Natural killer cell (primary cell): Measurements from ENCODE around the gene TCF23. TPM values are rescaled to one million over a fixed set of nuclear protein-coding genes. Genes with fewer than 3 reads are reported as not detected.

ENCODE experiments used
- ATAC-seq, 3 donors: fragments of 150-1000 bp in 2 of 3; fragments of 200-7000 bp in 1 of 3; cut with Tn5 transposase; 1 replicate in 1 of 3; 2 replicates in 2 of 3; pipeline ENCODE4 v1.10.0; 2021; ENCODE audit warnings: mild to moderate bottlenecking in 2 of 3, moderate library complexity in 2 of 3
- DNase-seq, 2 donors: peaks; one replicate each; pipeline versions ENCODE4 v3.0.0 to v3.0.0-alpha.2; 2013 to 2021; ENCODE audit warnings: mixed read lengths in 1 of 2
- H3K27ac ChIP-seq: one replicate; pipeline ENCODE4 v1.5.1; 2013; ENCODE audit warnings: mild to moderate bottlenecking, low read length
- H3K27me3 ChIP-seq: one replicate; pipeline ENCODE4 v1.6.1; 2013; ENCODE audit warnings: low read length; ENCODE audit not compliant: control insufficient read depth, insufficient read depth
- H3K36me3 ChIP-seq: one replicate; pipeline ENCODE4 v1.6.1; 2013; ENCODE audit warnings: low read length; ENCODE audit not compliant: control insufficient read depth, insufficient read depth
- H3K4me1 ChIP-seq: one replicate; pipeline ENCODE4 v1.6.1; 2013; ENCODE audit warnings: low read length; ENCODE audit not compliant: control insufficient read depth, insufficient read depth
- H3K4me3 ChIP-seq: one replicate; pipeline ENCODE4 v1.5.1; 2013; ENCODE audit warnings: low read length
- H3K9me3 ChIP-seq: one replicate; pipeline ENCODE4 v1.6.1; 2013; ENCODE audit warnings: low read length; ENCODE audit not compliant: control insufficient read depth, insufficient read depth
- H3K27ac Mint-ChIP-seq, 2 donors: one replicate each; pipeline ENCODE4 v1.8.0; 2022; ENCODE audit warnings: mild to moderate bottlenecking in 2 of 2, mixed read lengths in 2 of 2, moderate library complexity in 1 of 2
- H3K27me3 Mint-ChIP-seq, 2 donors: one replicate each; pipeline ENCODE4 v1.8.0; 2022; ENCODE audit warnings: low read depth in 2 of 2, mixed read lengths in 2 of 2
- H3K36me3 Mint-ChIP-seq: one replicate; pipeline ENCODE4 v1.8.0; 2022; ENCODE audit warnings: mixed read lengths
- H3K4me1 Mint-ChIP-seq, 2 donors: one replicate each; pipeline ENCODE4 v1.8.0; 2022; ENCODE audit warnings: mixed read lengths in 2 of 2
- H3K4me3 Mint-ChIP-seq: one replicate; pipeline ENCODE4 v1.8.0; 2022; ENCODE audit warnings: mild to moderate bottlenecking, moderate library complexity, mixed read lengths
- H3K9me3 Mint-ChIP-seq, 2 donors: one replicate each; pipeline ENCODE4 v1.8.0; 2022; ENCODE audit warnings: mixed read lengths in 2 of 2
- CTCF ChIP-seq: fragments of 200-600 bp; IDR thresholded peaks from one replicate; pipeline ENCODE4 v1.8.0; 2022; ENCODE audit warnings: antibody characterized with exemption
- WGBS: methylation state at CpG from one replicate; pipeline ENCODE4 v1.1.7; 2013; ENCODE audit warnings: missing lambda C conversion rate; ENCODE audit not compliant: insufficient coverage; 5-methylcytosine and 5-hydroxymethylcytosine counted together
- intact Hi-C: fragments of 100-400 bp; cut with micrococcal nuclease; formaldehyde crosslinking; loops from one replicate; pipeline ENCODE4 v1.14.2; 2022
- total RNA-seq, 4 donors: library from RNA; stranded (reverse); fragments of 120-200 nt in 1 of 4; gene quantifications; one replicate each; pipeline versions ENCODE4 v1.2.3 to v1.2.4, GENCODE V29; 2013 to 2022

TCF23 gene
- total RNA-seq, 3 donors from 2014 or later (not counting 1 experiment from before 2014, with no cell fraction given) = not detected

- WGBS = 87% methylated on average over 6 of the region's 6 CpGs
- Histone ChIP-seq H3K9me3 (no peaks in the 10 kb centered on the region), H3K27ac (no peak overlapping the region), H3K27me3 (no peaks in the 10 kb centered on the region), H3K4me1 (no peaks in the 10 kb centered on the region), H3K36me3 (no peaks in the 10 kb centered on the region), H3K4me3 (no peak overlapping the region)
- H3K36me3 Mint-ChIP-seq = no peaks in the 10 kb centered on the region
- TF ChIP-seq CTCF = no peak
- no peak for DNase-seq
- intact Hi-C loops = no loop called here
- H3K4me1 Mint-ChIP-seq = no peaks in the 10 kb centered on the region
- no peak overlapping the region for H3K4me3 Mint-ChIP-seq
- H3K9me3 Mint-ChIP-seq = no peaks in the 10 kb centered on the region
- H3K27ac Mint-ChIP-seq = no peak overlapping the region
- H3K27me3 Mint-ChIP-seq = no peaks in the 10 kb centered on the region
- no peak for ATAC-seq
These were observed 5.7 kb downstream of the TCF23 start for GRCh38 chr2:27154488-27154887.

- no peak overlapping the region for H3K4me3 Mint-ChIP-seq
- H3K9me3 Mint-ChIP-seq = no peaks in the 10 kb centered on the region
- DNase-seq = no peak
- no peaks in the 10 kb centered on the region for H3K9me3 ChIP-seq
- intact Hi-C loops = no loop called here
- no peak overlapping the region for H3K27ac Mint-ChIP-seq
- WGBS = 87% methylated on average over 9 of the region's 9 CpGs
- H3K4me1 Mint-ChIP-seq = no peaks in the 10 kb centered on the region
- no peaks in the 10 kb centered on the region for H3K36me3 ChIP-seq
- no peak for ATAC-seq
- no peaks in the 10 kb centered on the region for H3K27me3 ChIP-seq
- no peaks in the 10 kb centered on the region for H3K27me3 Mint-ChIP-seq
- H3K27ac ChIP-seq = no peak overlapping the region
- H3K4me3 ChIP-seq = no peak overlapping the region
- no peaks in the 10 kb centered on the region for H3K36me3 Mint-ChIP-seq
- TF ChIP-seq CTCF = no peak
- no peaks in the 10 kb centered on the region for H3K4me1 ChIP-seq
These were observed 6.3 kb downstream of the TCF23 start for GRCh38 chr2:27155069-27155520.

GRCh38 chr2:27158468-27158867 lies 9.7 kb downstream of the TCF23 start:
- Histone ChIP-seq H3K27ac (no peak overlapping the region), H3K4me3 (no peak overlapping the region), H3K9me3 (no peaks in the 10 kb centered on the region), H3K4me1 (no peaks in the 10 kb centered on the region), H3K27me3 (no peaks in the 10 kb centered on the region), H3K36me3 (no peaks in the 10 kb centered on the region)
- H3K4me1 Mint-ChIP-seq = no peaks in the 10 kb centered on the region
- H3K27ac Mint-ChIP-seq = no peak overlapping the region
- no peaks in the 10 kb centered on the region for H3K27me3 Mint-ChIP-seq
- no peak for ATAC-seq
- WGBS = 90% methylated on average over 6 of the region's 6 CpGs
- no peak for DNase-seq
- intact Hi-C loops = no loop called here
- H3K4me3 Mint-ChIP-seq = no peak overlapping the region
- H3K36me3 Mint-ChIP-seq = no peaks in the 10 kb centered on the region
- H3K9me3 Mint-ChIP-seq = no peaks in the 10 kb centered on the region
- TF ChIP-seq CTCF = no peak

GRCh38 chr2:27159271-27159670 lies 10.5 kb downstream of the TCF23 start:
- no peaks in the 10 kb centered on the region for H3K27me3 Mint-ChIP-seq
- no peaks in the 10 kb centered on the region for H3K36me3 ChIP-seq
- intact Hi-C loops = no loop called here
- H3K9me3 Mint-ChIP-seq = no peaks in the 10 kb centered on the region
- DNase-seq (no peak), ATAC-seq (peak in 1 of 3 donors; percentile 12)
- no peaks in the 10 kb centered on the region for H3K36me3 Mint-ChIP-seq
- no peak overlapping the region for H3K4me3 ChIP-seq
- no peaks in the 10 kb centered on the region for H3K27me3 ChIP-seq
- 92% methylated on average over 6 of the region's 6 CpGs for WGBS
- no peaks in the 10 kb centered on the region for H3K4me1 Mint-ChIP-seq
- no peak overlapping the region for H3K4me3 Mint-ChIP-seq
- H3K4me1 ChIP-seq = no peaks in the 10 kb centered on the region
- H3K27ac ChIP-seq = no peak overlapping the region
- no peaks in the 10 kb centered on the region for H3K9me3 ChIP-seq
- no peak overlapping the region for H3K27ac Mint-ChIP-seq
- TF ChIP-seq CTCF = no peak
